CD4-positive, alpha-beta memory T cell (primary cell): ENCODE data around the gene IL36G. TPM values are rescaled to one million over a fixed set of nuclear protein-coding genes. Genes with fewer than 3 reads are reported as not detected.

Experiments
- CTCF ChIA-PET: fragments of 350-600 bp; sonication (Branson Sonifier 250); formaldehyde crosslinking; loops from one replicate; lab custom pipeline; 2021; ENCODE audit warnings: inconsistent platforms; ENCODE audit not compliant: partially characterized antibody; lab: Charles Lee
- POLR2A ChIA-PET: fragments of 350-600 bp; sonication (Branson Sonifier 250); formaldehyde crosslinking; loops from one replicate; lab custom pipeline; 2021; ENCODE audit not compliant: partially characterized antibody; lab: Charles Lee
- DNase-seq, 5 donors: peaks; one replicate each; pipeline versions ENCODE4 v3.0.0 to v3.0.0-alpha.2; 2020 to 2022; ENCODE audit warnings: mixed read lengths in 1 of 5
- H3K27ac ChIP-seq: one replicate; pipeline ENCODE4 v1.7.0; 2013; ENCODE audit warnings: low read depth, low read length
- H3K27me3 ChIP-seq: 2 replicates; pipeline ENCODE4 v1.7.0; 2013; ENCODE audit warnings: mild to moderate bottlenecking, low read length, moderate library complexity; ENCODE audit not compliant: insufficient read depth
- H3K36me3 ChIP-seq: 2 replicates; pipeline ENCODE4 v1.7.0; 2013; ENCODE audit warnings: mild to moderate bottlenecking, low read length, moderate library complexity; ENCODE audit not compliant: insufficient read depth
- H3K4me1 ChIP-seq: 2 replicates; pipeline ENCODE4 v1.7.0; 2013; ENCODE audit warnings: mild to moderate bottlenecking, low read length, moderate library complexity; ENCODE audit not compliant: insufficient read depth
- H3K4me3 ChIP-seq, 2 donors: one replicate each; pipeline ENCODE4 v1.7.0; 2013; ENCODE audit warnings: low read length in 2 of 2, mild to moderate bottlenecking in 1 of 2
- H3K9me3 ChIP-seq, 2 donors: one replicate each; pipeline ENCODE4 v1.7.0; 2013; ENCODE audit warnings: low read length in 2 of 2, control low read depth in 1 of 2; ENCODE audit not compliant: control insufficient read depth in 1 of 2
- H3K27ac Mint-ChIP-seq, 7 donors: one replicate each; pipeline ENCODE4 v1.8.0; 2020 to 2021; ENCODE audit warnings: mixed read lengths in 7 of 7, mild to moderate bottlenecking in 6 of 7, inconsistent platforms in 3 of 7, moderate library complexity in 3 of 7
- H3K27me3 Mint-ChIP-seq, 2 donors: one replicate each; pipeline ENCODE4 v1.8.0; 2020 to 2021; ENCODE audit warnings: mixed read lengths in 2 of 2
- H3K36me3 Mint-ChIP-seq, 2 donors: one replicate each; pipeline ENCODE4 v1.8.0; 2020 to 2021; ENCODE audit warnings: mixed read lengths in 2 of 2, inconsistent platforms in 1 of 2, mild to moderate bottlenecking in 1 of 2
- H3K4me1 Mint-ChIP-seq, 4 donors: one replicate each; pipeline ENCODE4 v1.8.0; 2020 to 2021; ENCODE audit warnings: mixed read lengths in 4 of 4, mild to moderate bottlenecking in 1 of 4
- H3K4me3 Mint-ChIP-seq, 8 donors: one replicate each; pipeline ENCODE4 v1.8.0; 2020 to 2021; ENCODE audit warnings: mixed read lengths in 8 of 8, mild to moderate bottlenecking in 7 of 8, moderate library complexity in 6 of 8, inconsistent platforms in 3 of 8
- H3K9me3 Mint-ChIP-seq, 8 donors: one replicate each; pipeline ENCODE4 v1.8.0; 2020 to 2021; ENCODE audit warnings: mixed read lengths in 8 of 8, mild to moderate bottlenecking in 5 of 8, inconsistent platforms in 3 of 8, moderate library complexity in 1 of 8
- intact Hi-C: fragments of 100-400 bp; cut with micrococcal nuclease; formaldehyde crosslinking; loops from one replicate; pipeline ENCODE4 v1.15.1; 2023
- polyA plus RNA-seq, 2 donors: library from polyadenylated mRNA; unstranded; fragments of 300-500 nt; fragmentation: Illumina TruSeq; gene quantifications; one replicate each; pipeline ENCODE4 v1.2.3, GENCODE V29; 2021
- total RNA-seq, 2 experiments: library from RNA; stranded (reverse); gene quantifications; one replicate each; pipeline ENCODE4 v1.2.3, GENCODE V29; 2021

IL36G gene
- total and polyA plus RNA-seq, 4 experiments from 2014 or later = not detected

- DNase-seq = no peak
- intact Hi-C loops = no loop called here
- Histone ChIP-seq H3K9me3 (no peaks in the 10 kb centered on the region), H3K4me1 (peaks cover 4% of the 10 kb centered on the region), H3K36me3 (no peaks in the 10 kb centered on the region), H3K27me3 (no peaks in the 10 kb centered on the region), H3K27ac (no peak overlapping the region), H3K4me3 (no peak overlapping the region)
- peaks cover 0 to 7% (median under 1%) of the 10 kb centered on the region in 4 donors for H3K4me1 Mint-ChIP-seq
- H3K4me3 Mint-ChIP-seq = no peak overlapping the region
- CTCF ChIA-PET = no interaction called here
- POLR2A ChIA-PET = no interaction called here
- peaks cover 0 to 13% (median 8%) of the 10 kb centered on the region in 8 donors for H3K9me3 Mint-ChIP-seq
- H3K36me3 Mint-ChIP-seq = peaks cover 0 to 4% of the 10 kb centered on the region in 2 donors
- no peak overlapping the region for H3K27ac Mint-ChIP-seq
- peaks cover 10 to 20% of the 10 kb centered on the region in 2 donors for H3K27me3 Mint-ChIP-seq
These were observed 36.3 kb downstream of the IL36G start for GRCh38 chr2:113014067-113014466.

- H3K27ac Mint-ChIP-seq = no peak overlapping the region
- Histone ChIP-seq H3K4me1 (peaks cover 4% of the 10 kb centered on the region), H3K4me3 (no peak overlapping the region), H3K9me3 (no peaks in the 10 kb centered on the region), H3K27me3 (no peaks in the 10 kb centered on the region), H3K27ac (no peak overlapping the region), H3K36me3 (no peaks in the 10 kb centered on the region)
- no peak overlapping the region for H3K4me3 Mint-ChIP-seq
- H3K4me1 Mint-ChIP-seq = peaks cover 0 to 11% (median under 1%) of the 10 kb centered on the region in 4 donors
- peaks cover 10 to 24% of the 10 kb centered on the region in 2 donors for H3K27me3 Mint-ChIP-seq
- intact Hi-C loops = no loop called here
- CTCF ChIA-PET = no interaction called here
- H3K36me3 Mint-ChIP-seq = peaks cover 0 to 4% of the 10 kb centered on the region in 2 donors
- H3K9me3 Mint-ChIP-seq = peaks cover 0 to 17% (median 8%) of the 10 kb centered on the region in 8 donors
- DNase-seq = no peak
- POLR2A ChIA-PET = no interaction called here
These were observed 37.2 kb downstream of the IL36G start for GRCh38 chr2:113015042-113015441.

GRCh38 chr2:113015655-113016054 is 37.8 kb downstream of the IL36G start:
- POLR2A ChIA-PET = no interaction called here

GRCh38 chr2:113018509-113018908 is 40.7 kb downstream of the IL36G start:
- ChIA-PET CTCF (no interaction called here), POLR2A (no interaction called here)
- intact Hi-C loops = no loop called here
- DNase-seq = no peak
- Mint-ChIP-seq H3K27ac (no peak overlapping the region), H3K4me3 (no peak overlapping the region), H3K9me3 (peaks cover 0 to 17% (median 8%) of the 10 kb centered on the region in 8 donors), H3K36me3 (peaks cover 0 to 4% of the 10 kb centered on the region in 2 donors), H3K27me3 (peaks cover 10 to 27% of the 10 kb centered on the region in 2 donors), H3K4me1 (peaks cover 0 to 11% (median under 1%) of the 10 kb centered on the region in 4 donors)
- Histone ChIP-seq H3K4me1 (peaks cover 4% of the 10 kb centered on the region), H3K27me3 (no peaks in the 10 kb centered on the region), H3K27ac (no peak overlapping the region), H3K4me3 (no peak overlapping the region), H3K9me3 (no peaks in the 10 kb centered on the region), H3K36me3 (no peaks in the 10 kb centered on the region)

More at GRCh38 chr2:113015655-113016054, 37.8 kb downstream of the IL36G start:
- intact Hi-C loops = no loop called here
- no peak overlapping the region for H3K4me3 ChIP-seq
- H3K27ac ChIP-seq = no peak overlapping the region
- no peaks in the 10 kb centered on the region for H3K27me3 ChIP-seq
- Mint-ChIP-seq H3K4me1 (peaks cover 0 to 11% (median under 1%) of the 10 kb centered on the region in 4 donors), H3K36me3 (peaks cover 0 to 4% of the 10 kb centered on the region in 2 donors), H3K27ac (no peak overlapping the region), H3K27me3 (peaks cover 10 to 24% of the 10 kb centered on the region in 2 donors), H3K9me3 (peaks cover 0 to 17% (median 8%) of the 10 kb centered on the region in 8 donors), H3K4me3 (no peak overlapping the region)
- CTCF ChIA-PET = no interaction called here
- no peaks in the 10 kb centered on the region for H3K9me3 ChIP-seq
- no peak for DNase-seq
- peaks cover 4% of the 10 kb centered on the region for H3K4me1 ChIP-seq
- H3K36me3 ChIP-seq = no peaks in the 10 kb centered on the region

- DNase-seq = no peak
- no peaks in the 10 kb centered on the region for H3K4me1 ChIP-seq
- intact Hi-C loops = no loop called here
- peaks cover 17 to 25% of the 10 kb centered on the region in 2 donors for H3K27me3 Mint-ChIP-seq
- H3K4me1 Mint-ChIP-seq = peaks cover 0 to 6% (median 1%) of the 10 kb centered on the region in 4 donors
- H3K36me3 Mint-ChIP-seq = peaks cover 0 to 4% of the 10 kb centered on the region in 2 donors
- CTCF ChIA-PET = no interaction called here
- no peaks in the 10 kb centered on the region for H3K9me3 ChIP-seq
- H3K36me3 ChIP-seq = no peaks in the 10 kb centered on the region
- no peak overlapping the region for H3K27ac ChIP-seq
- no peak overlapping the region for H3K4me3 Mint-ChIP-seq
- H3K27me3 ChIP-seq = no peaks in the 10 kb centered on the region
- H3K27ac Mint-ChIP-seq = no peak overlapping the region
- H3K9me3 Mint-ChIP-seq = peaks cover 0 to 17% (median 8%) of the 10 kb centered on the region in 8 donors
- H3K4me3 ChIP-seq = no peak overlapping the region
- POLR2A ChIA-PET = no interaction called here
These were observed 43.5 kb downstream of the IL36G start for GRCh38 chr2:113021312-113021711.

GRCh38 chr2:113024764-113025163 is 47.0 kb downstream of the IL36G start:
- Mint-ChIP-seq H3K27me3 (peaks cover 10 to 18% of the 10 kb centered on the region in 2 donors), H3K4me3 (no peak overlapping the region), H3K9me3 (no peaks in the 10 kb centered on the region), H3K36me3 (no peaks in the 10 kb centered on the region), H3K4me1 (peaks cover 0 to 2% (median 1%) of the 10 kb centered on the region in 4 donors), H3K27ac (no peak overlapping the region)
- no peak for DNase-seq
- Histone ChIP-seq H3K9me3 (no peaks in the 10 kb centered on the region), H3K27me3 (no peaks in the 10 kb centered on the region), H3K27ac (no peak overlapping the region), H3K36me3 (no peaks in the 10 kb centered on the region), H3K4me1 (no peaks in the 10 kb centered on the region), H3K4me3 (no peak overlapping the region)
- intact Hi-C loops = no loop called here
- POLR2A ChIA-PET = no interaction called here
- CTCF ChIA-PET = interaction anchor here (1.0 kb wide), 1 partner anchor 55 kb away, joined by 3 read pairs; no protein-coding TSS in a partner anchor

GRCh38 chr2:113025737-113026136 is 47.9 kb downstream of the IL36G start:
- H3K27me3 ChIP-seq = no peaks in the 10 kb centered on the region
- H3K9me3 Mint-ChIP-seq = no peaks in the 10 kb centered on the region
- no peaks in the 10 kb centered on the region for H3K4me1 ChIP-seq
- no peak overlapping the region for H3K4me3 Mint-ChIP-seq
- no peak overlapping the region for H3K4me3 ChIP-seq
- no peak overlapping the region for H3K27ac Mint-ChIP-seq
- no peaks in the 10 kb centered on the region for H3K36me3 Mint-ChIP-seq
- ChIA-PET POLR2A (no interaction called here), CTCF (interaction anchor here (1.0 kb wide), 1 partner anchor 54 kb away, joined by 3 read pairs; no protein-coding TSS in a partner anchor)
- intact Hi-C loops = no loop called here
- no peak overlapping the region for H3K27ac ChIP-seq
- peaks cover 13 to 19% of the 10 kb centered on the region in 2 donors for H3K27me3 Mint-ChIP-seq
- H3K4me1 Mint-ChIP-seq = peaks cover 0 to 2% (median 0%) of the 10 kb centered on the region in 4 donors
- DNase-seq = no peak
- H3K9me3 ChIP-seq = no peaks in the 10 kb centered on the region
- no peaks in the 10 kb centered on the region for H3K36me3 ChIP-seq
